Measurements from ENCODE around the gene TMEM126B. TPM values are rescaled to one million over a fixed set of nuclear protein-coding genes. Genes with fewer than 3 reads are reported as not detected.
"Not testable (repeated sequence)": the region's sequence is repeated elsewhere in the genome, so short reads cannot be mapped to it uniquely, and the experiment has no call there.

The TMEM126B gene
- 43.4 TPM for polyA plus RNA-seq (2013, experiment 1 of 2; ENCODE audit: insufficient read length)
- polyA plus RNA-seq (2013, experiment 2 of 2; ENCODE audit: insufficient read length) = 41.5 TPM

DNA sequence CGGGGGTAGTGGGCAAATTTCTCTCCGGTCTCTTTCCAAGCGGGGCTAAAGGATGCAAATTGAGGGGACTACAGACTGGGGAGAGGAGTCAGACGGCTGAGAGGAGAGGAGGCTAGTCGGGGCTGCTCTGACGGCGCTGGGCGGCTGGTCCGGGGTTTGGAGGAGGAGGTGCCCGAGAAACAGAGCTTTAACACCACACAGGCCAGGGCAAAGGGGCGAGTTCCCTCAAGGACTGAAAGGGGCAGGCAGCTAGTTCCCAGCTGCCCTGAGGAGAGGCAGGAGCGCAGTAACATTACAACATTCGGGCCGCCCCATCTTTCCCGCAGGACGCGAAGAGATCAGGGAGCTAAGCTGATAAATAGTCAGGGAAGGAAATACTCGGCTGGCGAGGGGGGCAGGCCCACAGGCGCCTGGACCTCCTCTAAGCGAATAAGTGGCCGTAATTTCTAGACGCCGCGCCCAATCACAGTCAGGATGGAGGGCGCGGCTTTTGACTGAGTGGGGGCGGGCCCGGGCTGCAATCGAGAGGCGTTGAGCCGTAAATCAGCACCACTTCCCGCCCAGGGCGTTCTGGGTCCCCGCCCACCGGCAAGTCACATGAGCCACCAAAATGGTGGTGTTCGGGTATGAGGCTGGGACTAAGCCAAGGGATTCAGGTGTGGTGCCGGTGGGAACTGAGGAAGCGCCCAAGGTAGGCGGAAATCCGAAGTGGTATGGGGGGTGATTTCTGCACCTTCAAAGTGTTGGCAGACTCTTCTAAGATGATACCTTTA is at the start of gene TMEM126B:
TSS of gene TMEM126B (plus strand) at position 596 of the 773 bp plus-strand sequence. CDS start at position 611, 15 bp downstream.
- DNase-seq = peak; percentile 97

DNA sequence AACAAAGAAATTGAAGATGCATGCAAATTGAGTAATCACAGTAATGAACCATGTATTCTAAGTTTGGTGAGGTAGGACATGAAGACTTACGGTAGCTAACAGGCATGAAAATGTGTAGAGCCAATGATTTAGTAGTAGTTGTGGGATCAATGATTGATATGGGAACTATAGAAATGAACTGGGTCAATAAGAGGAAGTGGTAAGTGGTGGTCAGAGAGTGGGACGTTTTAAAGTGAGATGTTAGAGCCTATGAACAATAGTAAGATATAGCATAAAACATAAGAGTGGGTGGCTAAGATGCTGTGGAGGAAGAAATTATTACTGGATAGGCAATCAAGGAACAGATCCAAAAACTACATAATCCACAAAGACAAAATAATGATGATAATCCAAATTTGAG is 46.3 kb upstream of the TMEM126B start:
- no peak for DNase-seq

DNA sequence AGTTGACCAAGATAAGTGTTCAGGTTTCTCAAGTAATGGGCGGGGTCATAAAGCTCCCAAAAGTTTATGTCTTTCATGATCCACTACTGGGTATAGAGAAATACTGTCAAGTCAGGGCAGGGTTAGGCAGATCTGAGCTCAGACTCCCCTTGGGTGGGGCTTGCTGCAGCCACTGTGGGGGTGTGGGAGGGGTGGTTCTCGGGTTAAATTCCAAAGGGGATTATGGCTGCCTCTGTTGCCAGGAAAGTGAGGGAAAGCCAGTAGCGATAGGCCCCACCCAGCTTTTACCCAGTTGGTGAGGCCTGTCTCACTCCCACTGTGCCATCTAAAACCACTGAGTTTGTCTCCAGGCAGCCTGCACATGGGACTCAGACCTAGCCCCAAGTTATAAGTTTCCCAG is 39.0 kb upstream of the TMEM126B start:
- DNase-seq = no peak

DNA sequence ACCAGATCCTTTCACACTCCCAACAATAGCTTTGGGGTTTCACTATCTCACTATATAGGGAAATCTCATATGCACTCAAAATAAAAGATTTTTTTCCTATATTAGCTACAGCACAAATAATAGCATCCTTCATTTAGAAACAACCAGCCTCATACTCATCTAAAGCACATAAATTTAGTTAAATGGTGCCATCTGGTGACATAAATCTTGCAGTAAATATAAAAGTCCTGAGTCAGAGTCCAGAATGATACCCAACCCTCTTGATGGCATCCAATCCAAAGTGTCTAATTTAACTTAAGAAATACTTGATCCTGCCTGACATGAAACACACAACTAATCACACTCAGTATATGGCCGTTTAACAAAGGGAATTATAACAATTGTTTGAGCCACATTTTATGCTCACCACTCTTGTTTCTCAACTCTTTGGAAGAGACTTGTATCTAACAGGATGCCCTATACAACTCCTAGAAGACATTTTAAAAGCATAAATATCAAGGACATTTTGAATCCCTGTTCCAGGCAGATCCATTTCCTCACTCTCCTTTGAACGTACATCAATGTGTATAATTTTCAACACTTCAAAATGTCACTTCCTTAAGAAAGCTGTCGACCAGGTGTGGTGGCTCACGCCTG is 37.4 kb upstream of the TMEM126B start:
- DNase-seq = peak; percentile 44

DNA sequence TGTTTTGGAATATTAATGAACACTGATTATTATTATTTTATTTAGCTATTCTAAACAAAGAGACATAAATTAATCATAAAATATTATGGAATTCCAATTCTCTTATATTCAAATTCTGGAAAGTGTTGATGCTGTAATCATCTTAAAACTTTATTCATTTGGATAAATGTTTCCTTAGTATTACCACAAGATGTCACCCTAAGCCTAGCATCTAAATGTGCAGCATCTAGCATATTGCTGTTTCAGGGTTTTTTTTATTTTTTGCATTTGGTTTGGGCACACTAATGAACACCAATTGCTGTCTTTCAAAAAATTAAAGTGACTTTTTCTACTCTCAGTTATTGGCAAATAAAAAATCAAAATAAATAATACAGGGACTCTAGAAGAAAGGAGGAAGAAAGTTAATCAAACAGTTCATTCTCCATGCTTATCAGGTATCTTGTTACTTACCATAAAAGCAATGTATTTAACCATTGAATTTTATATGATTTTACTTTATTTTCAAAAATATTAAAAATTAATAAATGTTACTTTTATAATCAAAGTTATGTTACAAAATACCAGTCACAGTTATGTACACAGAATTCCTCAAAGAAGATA is 33.0 kb upstream of the TMEM126B start:
- peak; percentile 47 for DNase-seq

DNA sequence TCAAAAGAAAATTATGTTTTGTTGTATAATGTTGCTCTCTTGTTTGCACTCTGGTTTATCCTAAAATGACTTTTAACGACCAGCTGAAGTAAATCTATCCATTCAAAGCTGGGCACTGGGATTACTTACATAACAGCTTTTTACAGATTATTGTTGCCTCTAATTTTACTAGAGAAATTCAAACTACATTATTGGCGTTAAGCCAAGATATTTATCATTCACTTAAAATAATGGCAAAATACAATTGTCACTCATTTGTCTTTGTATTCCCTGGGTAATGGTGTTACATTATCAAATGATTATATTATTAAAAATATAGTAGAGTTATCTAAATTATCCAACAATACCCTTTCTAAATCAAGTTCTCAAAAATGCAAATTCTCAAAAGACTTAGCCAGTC is 31.5 kb upstream of the TMEM126B start:
- DNase-seq = no peak

DNA sequence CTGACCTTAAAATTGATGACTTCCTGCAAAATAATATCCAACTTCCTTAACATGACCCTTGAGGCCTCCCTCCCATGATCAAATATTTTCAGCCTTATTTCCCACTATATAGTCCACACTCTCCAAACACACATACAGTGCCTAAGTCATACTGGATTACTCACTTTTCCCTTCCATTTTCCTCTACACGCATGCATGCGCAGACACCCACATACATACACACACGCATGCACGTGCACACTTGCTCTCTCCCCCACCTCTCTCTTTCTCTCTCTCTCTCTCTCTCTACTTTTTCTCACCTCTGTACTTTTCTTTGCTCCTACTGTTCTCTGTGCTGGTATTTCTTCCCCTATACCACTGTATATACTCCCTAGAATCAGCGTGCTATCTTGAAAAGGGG is 29.3 kb upstream of the TMEM126B start:
- no peak for DNase-seq

DNA sequence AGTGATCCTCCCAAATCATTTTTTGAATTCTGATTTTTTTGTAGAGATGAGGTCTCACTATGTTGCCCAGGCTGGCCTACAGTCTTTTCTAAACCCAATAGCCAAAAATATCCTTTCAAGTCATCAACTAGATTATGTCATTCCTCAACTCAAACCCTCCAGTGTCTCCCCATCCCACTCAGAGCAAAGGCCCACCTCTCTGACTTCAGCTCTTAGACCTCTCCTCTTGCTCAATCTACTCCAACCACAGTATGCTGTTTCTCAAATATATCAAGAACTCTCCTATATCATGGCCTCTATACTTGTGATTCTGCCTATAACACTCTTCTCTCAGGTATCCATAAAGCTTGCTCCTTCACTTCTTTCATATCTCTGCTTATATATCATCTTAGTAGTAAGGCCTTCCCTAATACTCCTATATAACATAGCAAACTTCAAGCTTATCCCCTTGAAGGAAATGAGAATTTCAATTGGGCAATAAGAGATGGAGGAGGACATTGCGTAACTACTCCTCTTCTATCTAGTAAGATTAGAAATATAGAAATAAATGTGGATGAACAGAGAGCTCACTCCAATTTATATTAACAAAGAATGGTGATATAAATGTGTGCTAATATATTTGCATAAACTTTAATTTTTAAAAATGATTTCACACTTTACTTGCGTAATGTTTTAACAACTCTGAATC is 25.7 kb upstream of the TMEM126B start:
- no peak for DNase-seq

DNA sequence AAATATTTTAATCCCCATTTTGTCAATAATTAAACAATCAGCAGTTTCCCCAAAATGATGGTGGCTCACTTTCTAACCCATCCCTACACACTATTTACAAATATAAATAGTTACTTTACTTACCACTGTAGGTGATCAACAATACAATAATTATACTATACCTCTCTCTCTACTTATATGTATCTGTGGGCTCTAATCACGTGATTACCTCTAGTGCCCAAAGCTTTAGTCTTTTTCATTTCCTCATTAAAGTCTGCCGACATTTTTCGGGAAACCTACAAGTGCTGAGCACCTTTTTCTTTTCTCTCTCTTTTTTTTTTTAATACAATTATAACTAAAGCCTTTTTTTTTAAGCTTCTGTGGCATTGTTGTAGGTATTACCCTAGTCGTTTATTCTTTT is 25.2 kb upstream of the TMEM126B start:
- no peak for DNase-seq

DNA sequence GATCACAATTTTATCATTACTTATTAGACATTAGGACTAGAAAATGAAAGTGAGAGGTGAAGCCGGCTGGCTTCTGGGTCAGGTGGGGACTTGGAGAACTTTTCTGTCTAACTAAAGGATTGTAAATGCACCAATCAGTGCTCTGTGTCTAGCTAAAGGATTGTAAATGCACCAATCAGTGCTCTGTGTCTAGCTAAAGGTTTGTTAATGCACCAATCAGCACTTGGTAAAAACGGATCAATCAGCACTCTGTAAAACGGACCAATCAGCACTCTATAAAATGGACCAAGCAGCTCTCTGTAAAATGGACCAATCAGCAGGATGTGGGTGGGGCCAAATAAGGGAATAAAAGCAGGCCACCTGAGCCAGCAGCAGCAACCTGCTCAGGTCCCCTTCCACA is 22.2 kb upstream of the TMEM126B start:
- not testable (repeated sequence) for DNase-seq

DNA sequence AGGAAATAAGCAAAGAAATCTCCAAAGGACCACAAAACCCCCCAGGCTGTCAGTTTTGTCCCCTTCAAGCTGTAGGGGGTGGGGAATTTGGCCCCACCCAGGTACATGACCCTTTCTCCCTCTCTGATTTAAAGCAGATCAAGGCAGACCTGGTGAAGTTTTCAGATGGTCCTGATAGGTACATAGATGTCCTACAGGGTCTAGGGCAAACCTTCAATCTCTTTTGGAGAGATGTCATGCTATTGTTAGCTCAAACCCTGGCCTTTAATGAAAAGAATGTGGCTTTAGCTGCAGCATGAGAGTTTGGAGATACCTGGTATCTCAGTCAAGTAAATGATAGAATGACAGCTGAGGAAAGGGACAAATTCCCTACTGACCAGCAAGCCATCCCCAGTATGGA is 19.8 kb upstream of the TMEM126B start:
- DNase-seq = not testable (repeated sequence)

DNA sequence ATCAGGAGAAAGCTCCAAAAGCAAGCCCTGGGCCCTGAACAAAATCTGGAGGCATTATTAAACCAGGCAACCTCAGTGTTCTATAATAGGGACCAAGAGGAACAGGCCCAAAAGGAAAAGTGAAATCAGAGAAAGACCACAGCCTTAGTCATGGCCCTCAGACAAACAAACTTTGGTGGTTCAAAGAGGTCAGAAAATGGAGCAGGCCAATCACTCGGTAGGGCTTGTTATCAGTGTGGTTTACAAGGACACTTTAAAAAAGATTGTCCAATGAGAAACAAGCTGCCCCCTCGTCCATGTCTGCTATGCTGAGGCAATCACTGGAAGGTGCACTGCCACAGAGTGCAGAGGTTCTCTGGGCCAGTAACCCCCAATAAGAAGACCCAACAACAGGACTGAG is 19.1 kb upstream of the TMEM126B start:
- not testable (repeated sequence) for DNase-seq

DNA sequence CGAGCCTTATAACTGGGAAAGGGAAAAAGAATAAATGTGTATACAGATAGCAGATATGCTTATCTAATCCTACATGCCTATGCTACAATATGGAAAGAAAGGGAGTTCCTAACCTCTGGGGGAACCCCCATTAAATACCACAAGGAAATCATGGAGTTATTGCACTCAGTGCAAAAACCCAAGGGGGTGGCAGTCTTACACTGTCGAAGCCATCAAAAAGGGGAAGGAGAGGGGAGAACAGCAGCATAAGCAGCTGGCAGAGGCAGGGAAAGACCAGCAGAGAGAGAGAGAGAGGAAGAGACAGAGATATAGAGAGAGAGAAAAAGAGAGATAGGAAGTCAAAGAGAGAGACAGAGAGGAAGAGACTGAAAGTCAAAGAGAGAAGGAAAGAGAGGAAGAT is 16.8 kb upstream of the TMEM126B start:
- DNase-seq = not testable (repeated sequence)

DNA sequence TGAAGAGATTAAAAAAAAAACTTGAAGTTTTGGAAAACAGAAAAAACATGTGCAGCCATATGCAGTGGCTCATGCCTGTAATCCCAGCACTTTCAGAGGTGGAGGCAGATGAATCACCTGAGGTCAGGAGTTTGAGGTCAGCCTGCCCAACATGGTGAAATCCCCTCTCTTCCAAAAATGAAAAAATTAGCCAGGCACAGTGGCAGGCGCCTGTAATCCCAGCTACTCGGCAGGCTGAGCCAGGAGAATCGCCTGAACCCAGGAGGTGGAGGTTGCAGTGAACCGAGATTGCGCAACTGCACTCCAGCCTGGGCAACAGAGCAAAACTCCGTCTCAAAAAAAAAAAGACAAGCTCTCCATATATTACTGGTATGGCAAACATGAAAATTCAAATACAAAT is 8.9 kb upstream of the TMEM126B start:
- no peak for DNase-seq

DNA sequence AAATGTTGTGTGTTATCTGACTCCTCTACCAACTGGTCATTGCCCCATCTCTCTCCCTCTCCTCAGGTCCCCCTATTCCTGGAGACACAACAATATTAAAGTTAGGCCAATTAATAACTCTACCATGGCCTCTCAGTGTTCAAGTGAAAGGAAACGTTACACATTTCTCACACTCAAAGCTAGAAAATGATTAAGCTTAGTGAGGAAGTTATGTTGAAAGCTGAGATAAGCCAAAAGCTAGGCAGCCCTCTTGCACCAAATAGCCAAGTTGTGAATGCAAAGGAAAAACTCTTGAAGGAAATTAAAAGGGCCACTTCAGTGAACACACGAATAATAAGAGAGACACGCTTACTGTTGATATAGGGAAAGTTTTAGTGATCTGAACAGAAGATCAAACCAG is 8.1 kb upstream of the TMEM126B start:
- no peak for DNase-seq

DNA sequence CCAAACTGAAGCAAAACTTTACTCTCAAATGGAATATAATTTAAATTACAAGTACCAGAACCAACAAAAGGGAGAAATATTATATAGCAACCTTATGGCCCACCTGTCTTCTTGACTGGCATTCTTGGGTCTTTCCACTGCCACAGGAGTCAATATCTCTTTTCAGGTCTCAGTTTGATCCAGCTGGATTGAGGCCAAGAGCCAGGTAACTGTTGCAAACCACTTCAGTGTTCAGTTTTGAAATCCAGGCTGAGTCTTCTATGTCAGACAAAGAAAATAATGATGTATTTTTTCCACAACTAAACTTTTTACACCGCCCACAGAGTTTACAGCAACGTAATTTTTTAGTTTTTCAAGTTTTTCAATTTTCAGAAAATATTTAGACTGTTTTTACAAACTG is 1.9 kb upstream of the TMEM126B start:
- no peak for DNase-seq

DNA sequence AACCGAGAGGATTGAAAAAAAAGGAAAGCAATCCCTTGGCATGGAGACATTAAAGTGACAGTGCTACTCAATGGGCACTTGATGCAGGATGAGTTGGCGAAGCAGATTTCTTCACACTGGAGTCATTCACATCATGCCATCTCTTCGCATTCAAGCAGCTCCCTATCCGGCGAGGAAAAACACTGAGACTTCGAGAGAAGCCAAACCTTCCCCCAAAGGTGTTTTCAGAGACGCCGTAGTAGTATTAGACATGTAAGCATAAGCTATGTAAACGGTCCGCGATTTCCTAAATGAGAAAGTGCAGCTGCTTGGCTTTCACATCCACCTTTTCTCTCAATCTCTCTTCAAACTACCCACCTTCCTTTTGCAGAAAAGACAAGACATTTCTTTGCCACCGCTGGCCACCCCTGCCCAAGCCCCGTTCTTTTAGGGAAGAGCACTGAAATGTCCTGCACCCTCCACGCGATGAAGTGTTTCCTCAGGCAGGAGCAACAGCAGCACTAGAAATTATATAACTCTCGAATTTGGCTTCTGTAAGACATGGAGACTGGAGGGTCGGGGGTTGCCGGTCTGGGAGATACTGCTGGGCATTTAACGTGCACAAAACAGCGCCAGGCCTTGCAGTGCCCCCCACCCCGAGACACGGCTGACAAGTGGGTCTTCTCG is 928 bp upstream of the TMEM126B start, which contains the start of gene DLG2:
TSS of gene DLG2 (minus strand) at position 13 of the 666 bp plus-strand sequence.
- peak; percentile 26 for DNase-seq

DNA sequence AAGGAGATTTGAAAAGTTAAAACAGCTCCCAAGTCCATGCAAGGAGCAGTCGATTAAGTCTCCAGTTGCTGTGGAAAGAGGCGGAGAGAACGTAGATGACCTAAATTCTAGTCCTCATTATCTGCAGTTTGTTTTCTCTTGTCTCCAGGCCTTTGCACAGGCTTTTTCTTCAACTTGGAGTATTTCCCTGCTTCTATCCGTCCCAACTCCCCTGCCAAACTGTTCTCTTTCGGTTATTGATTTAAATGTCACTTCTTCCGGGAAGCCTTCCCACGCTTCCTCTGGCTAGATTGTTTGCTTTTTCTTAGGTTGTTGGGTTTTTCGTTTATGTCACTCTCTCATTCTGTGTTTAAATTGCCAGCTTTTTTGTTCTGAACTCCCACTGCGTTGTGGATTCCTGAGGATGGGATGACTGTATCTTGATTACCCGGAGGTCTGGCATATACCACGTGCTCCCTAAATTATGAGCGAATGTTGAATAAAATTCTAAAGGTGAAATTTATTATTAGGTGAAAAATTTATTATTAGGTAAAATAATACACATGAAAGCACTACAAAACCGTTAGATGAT is 463 bp downstream of the TMEM126B start:
- DNase-seq = no peak

DNA sequence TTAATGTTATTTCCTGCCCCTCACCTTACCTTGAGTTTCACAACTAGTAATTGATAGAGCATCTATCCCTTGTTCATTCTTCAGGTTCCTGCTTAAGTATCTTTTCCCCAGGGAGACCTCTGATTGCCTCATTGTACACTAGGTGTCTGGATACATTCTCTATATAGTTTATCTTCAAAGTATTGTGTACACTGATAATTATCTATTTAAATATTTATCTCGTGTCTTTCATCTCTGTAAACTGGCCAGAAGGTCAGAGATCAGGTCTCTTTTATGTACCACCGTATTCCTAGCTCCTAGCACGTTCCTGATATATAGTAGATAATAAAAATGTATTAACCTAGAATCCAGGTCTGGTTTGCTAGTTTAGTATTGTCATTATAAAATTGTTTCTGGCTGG is 6.4 kb downstream of the TMEM126B start:
- DNase-seq = no peak

DNA sequence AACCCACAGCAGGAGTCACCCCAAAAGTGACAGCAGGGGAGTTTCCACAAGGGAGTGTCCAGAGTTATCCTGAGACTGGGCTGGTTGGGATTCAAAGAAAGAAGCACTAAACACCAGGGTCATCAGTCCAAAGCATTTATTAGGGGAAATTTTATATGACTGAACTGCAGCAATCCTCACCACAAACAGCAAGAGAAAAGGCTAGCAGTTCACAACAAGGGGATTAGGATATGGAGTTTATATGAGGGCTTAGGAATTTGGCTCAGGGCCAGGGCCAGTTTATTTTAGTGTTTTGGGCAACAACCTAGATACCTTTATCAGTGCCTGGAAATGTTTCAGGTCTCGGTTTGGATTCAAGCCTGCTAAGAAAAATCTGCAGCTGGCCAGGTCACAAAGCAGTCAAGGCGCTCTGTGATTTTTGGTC is 14.8 kb downstream of the TMEM126B start:
- DNase-seq = no peak

DNA sequence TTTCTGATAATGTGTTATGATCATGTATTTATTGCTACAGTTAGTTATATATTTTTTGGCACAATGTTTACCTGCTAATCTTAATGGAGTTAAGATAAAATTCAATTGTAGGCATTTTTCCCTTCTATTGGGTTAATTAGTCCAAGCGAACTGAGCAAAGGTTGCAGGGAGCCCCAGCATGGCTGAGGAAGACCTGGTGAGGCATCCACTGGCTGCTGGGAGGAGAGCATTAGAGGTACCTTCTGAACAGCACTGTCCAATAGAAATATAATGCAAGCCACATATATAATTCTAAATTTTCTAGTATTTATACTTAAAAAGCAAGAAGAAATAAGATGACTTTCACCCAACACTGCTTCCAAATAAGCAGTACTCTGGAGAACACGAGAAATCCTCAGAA is 18.7 kb downstream of the TMEM126B start:
- no peak for DNase-seq
